Stimulated activated CD4-positive, alpha-beta T cell treated with anti-CD3 and anti-CD28 coated beads, Interleukin-15, amount 100 ng/mL, for 24 hours (primary cell): Measurements from ENCODE around the gene IGF1.

ENCODE experiments used
- DNase-seq: peaks from one replicate; pipeline ENCODE4 v3.0.0-alpha.2; 2020

The IGF1 gene

DNA sequence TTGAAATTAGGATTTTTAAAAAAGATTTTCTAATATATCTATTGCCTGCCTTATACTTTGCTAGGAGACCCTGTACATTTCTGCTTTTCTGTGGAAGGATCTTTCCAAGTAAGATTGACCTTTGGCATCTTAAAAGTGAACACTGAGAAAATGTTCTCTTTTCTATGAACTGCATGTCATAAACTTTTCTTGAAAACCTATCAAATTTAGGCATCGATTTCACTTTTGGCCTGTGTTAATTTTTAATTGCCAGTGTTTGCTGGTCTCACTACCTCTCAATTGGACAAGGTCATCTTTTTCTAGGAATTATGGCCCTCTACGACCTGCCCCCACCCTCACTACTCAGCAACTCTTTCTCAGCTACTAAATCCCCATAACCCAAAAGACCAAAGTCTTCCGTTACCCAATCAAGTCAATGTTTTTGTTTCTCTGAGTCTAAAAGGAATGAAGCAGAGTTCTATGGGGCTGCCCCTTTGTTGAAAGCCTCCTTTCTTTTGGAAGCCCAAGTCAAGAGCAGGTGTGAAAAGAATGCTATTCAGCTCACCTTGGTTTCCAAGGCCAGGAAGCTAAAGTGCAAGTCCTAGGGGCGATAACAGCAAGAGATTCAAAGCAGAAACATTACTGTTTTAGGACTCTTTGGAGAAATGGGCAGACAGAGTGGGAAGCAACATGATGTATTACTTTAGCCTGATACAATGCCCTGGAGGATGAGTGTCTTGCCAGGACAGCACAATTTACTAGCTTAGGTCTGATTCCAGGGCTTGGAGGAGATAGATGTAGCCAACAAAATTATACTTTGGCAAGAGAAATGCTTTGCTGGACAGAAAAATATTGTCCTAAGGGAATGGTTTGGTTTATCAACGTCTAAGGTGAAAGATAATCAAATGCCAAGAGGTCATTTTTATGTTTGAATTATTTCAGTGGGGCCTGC lies 55.0 kb downstream of the IGF1 start:
- no peak for DNase-seq

DNA sequence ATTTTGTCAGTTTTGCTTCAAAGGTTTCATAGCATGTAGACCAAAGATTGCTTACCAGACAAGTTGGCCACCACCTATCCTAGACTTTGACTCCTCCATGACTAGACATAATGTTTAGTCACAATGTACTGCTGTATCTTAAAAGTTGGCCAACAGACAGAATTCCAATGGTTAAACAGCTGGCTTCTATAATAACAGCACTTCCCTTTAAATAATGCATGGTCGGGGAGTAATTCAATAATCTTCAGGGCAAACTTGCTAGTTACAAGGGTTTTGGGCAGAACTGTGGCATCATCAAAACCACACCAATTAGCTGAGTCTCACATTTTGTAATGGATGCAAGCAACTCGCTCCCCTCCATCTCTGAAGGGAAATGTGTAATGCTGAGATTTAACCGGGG lies 56.9 kb downstream of the IGF1 start:
- DNase-seq, result no peak

- DNase-seq, result no peak
Measured at GRCh38 chr12:102421802-102422583, 58.4 kb downstream of the IGF1 start.

DNA sequence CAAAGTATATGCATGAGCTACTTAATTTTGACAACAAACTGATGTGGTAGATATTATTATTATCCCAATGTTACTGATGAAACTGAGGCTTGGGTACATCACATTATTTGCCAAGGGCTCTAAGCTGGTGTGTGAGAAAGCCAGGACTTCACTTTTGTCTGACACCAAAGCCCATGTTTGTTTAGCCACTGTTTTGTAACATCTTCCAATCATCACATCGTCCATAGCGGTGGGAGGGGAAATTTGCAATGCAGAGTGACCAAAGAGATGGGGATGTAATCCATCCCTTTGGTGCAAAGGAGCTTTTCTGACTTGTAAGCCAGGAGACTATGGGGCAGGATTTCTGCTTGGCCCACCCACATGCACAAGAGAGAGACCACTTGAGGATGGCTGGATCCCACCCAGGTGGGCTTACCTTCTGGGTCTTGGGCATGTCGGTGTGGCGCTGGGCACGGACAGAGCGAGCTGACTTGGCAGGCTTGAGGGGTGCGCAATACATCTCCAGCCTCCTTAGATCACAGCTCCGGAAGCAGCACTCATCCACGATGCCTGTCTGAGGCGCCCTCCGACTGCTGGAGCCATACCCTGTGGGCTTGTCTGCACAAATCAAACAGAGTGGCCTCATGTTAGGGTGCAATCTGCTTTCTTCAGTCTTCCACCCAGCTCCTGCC lies 61.1 kb downstream of the IGF1 start:
- no peak for DNase-seq

DNA sequence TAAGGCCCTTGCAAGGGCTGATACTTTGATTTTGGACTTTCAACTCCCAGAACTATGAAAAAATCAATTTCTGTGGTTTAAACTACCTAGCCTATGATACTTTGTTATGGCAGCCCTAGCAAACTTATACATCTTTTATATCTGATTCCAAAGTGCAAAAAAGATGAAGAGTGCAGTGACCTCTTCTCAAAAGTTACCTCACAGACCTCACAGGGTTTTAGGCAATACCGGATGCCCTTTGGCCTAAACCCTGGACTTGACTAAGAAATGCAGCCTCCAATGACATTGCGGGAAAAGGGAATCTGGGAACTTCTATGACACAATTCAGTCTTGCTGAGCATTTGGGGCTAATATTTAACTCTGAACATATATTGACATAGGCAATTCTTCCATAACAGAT lies 63.3 kb downstream of the IGF1 start:
- no peak for DNase-seq

DNA sequence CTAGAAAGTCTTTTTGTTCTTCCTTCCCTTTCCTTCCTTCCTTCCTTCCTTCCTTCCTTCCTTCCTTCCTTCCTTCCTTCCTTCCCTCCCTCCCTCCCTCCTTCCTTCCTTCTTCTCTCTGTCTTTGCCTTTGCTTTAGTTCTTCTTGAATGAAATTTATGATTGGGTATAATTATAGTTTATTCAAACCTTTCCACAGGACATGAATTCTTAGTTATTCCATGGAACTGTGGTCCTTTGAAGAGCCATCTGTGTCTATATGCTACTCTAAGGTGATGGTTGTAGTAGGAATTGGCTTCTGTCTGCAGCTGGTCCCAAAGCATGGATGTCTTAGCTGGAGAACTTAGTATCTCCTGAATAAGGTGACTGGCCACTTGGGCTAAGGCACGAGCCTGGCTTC lies 64.8 kb downstream of the IGF1 start:
- DNase-seq, result no peak

DNA sequence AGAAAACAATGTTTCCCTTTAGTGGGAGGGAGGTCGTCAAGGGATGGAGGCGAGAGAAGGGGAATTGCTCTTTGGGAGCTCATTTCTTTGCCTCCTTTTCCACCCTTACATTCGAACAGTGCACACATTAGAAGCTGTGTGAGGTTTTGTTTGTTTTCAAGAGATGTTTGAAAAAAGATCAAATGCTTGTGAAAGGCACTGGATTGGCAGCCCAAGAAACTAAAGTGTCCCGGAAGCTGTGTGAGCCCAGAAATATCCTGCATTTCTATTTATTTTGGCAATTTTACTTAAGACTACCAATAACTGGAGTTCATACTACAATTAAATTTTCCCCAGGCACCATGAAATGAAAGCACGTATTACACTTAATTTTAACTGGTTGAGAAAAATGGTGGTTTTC lies 67.0 kb downstream of the IGF1 start:
- DNase-seq, result no peak

- DNase-seq, result no peak
Measured at GRCh38 chr12:102410511-102410910, 69.9 kb downstream of the IGF1 start.

- no peak for DNase-seq
Measured at GRCh38 chr12:102408487-102409297, 71.7 kb downstream of the IGF1 start.

DNA sequence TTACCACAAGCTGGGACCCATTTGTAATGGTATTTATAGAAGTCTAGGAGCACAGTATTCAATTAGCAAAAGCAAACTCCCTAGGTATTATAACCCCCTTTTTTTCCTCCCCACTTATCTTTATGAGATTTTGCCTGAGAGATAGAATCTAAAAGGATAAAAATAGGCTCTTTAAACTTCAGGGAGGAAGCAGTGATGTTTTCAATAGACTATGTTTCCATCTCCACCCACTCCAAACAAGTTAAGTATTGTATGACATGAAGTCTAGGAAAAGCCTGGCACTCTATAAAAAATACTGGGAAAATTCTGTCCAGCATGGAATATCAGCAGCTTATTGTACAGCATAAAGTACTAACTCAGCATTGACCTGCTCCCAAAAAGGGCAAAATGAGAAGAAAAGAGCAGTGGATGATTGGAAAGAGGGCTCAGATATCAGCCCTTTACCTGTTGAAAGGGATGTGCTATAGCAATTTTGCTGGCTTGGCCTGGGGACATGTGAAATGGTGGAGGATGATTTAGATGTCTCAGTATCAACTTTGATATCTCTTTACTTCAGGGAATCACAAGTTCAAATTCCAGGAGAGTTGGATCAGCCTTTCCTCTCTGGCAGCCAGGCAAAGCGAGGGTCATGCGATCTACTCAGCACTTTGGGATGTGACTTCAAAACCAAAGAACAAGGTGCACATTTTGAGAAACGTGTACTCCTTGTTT lies 72.4 kb downstream of the IGF1 start:
- no peak for DNase-seq

- no peak for DNase-seq
Measured at GRCh38 chr12:102406033-102406584, 74.3 kb downstream of the IGF1 start.

DNA sequence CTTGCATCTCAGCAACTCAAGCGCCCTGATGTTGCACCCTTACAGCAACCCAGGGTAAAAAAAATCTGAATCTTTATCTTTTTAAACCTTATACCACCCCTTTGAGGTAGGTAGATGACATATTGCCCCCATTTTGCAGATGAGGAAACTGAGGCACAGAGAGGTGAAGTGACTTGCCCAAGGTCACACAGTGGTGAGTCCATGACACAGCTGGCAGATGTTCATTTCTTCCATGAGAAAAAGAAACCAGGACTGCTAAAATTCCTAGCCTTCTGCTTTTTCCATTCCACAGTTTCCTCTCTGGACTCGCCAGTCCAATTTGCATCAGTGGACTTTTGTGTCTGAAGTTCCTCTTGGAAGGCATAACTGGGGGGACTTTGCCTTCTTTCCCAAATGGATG lies 79.3 kb downstream of the IGF1 start:
- DNase-seq, result no peak

DNA sequence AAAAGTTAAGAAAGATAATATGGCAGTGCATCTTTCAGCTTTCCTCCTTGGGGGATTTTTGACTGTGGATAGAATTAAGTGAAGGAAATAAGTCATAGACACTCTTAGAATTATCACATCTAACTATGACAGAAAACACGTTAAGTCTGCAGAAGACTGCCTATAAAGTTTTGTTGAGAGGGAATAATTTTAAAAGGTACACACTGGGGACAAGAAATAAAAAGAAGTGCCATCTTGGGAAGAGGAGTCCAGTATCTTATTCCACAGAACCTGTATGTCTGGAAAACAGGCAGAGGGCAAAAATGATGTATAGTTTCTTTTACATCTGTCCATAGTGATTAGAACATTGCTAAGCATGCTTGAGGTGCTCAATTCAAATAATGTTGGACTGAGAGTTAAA lies 80.7 kb downstream of the IGF1 start:
- no peak for DNase-seq

DNA sequence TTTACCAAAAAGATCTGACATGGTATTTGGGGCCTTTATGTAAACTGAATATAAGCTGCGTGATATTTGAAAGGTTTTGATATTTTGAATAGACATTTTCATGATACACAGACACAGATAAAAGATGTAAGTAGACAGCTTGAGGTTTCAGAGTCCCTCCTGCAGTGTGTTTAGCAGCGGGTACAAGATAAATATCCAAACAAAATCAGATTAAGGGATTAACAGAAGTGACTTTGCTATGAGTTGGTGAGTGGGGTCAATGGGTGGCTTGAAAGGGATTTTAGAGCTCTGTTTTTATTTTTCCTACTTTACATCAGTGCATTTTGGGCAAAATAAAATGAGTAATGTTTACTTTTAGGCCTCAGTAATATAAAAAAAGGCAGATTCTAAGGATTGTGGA lies 84.1 kb downstream of the IGF1 start:
- no peak for DNase-seq

GRCh38 chr12:102394200-102394599 lies 86.2 kb downstream of the IGF1 start:
- no peak for DNase-seq

DNA sequence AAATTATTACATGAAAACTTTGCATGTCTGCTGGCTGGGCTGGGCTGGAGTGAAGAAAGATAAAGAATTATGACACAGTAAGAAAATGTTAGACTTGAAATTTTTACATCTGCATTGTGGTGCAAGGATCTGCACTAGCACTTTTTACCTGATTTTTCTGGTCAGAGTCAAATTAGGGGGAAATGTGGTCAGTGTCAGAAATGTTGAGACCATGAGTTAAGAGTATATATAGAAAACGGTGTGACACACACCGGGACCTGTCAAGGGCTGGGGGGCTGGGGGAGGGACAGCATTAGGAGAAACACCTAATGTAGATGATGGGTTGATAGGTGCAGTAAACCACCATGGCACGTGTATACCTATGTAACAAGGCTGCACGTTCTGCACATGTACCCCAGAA lies 90.3 kb downstream of the IGF1 start:
- no peak for DNase-seq

DNA sequence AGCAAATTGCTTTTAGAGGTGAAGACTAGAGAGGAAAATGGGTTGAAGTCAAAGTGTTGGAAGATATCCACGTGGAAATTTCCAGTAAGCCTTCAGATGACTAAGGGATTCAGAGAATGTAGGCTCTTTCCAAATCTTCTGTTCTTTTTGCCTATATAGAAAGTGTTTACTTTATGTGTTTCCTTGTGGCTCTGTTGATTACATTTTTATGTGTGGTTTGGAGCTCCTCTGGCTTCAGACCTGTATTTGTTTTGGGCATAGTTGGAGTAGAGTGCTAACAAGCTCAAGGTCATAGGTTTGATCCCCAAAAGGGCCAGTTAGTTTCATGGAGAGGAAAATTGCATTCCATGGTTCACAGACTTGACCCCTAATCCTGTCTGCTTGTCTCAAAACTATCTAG lies 91.9 kb downstream of the IGF1 start:
- no peak for DNase-seq

DNA sequence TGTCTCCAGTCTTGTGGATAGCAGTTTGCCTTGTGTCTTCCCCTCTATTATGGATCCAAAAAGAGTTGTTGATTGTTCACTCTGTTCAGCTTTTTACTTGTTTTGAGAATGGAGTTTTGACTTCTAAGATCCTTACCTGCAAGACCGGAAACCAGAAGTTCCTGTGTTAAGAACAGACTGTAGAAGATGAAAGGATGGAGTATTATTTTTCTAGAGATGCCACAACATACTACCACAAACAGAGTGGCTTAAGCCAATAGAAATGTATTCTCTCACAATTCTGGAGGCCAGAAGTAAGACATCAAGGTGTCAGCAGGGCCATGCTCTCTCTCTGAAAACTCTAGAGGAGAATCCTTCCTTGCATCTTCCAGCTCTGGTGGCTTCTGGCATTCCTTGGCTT lies 95.0 kb downstream of the IGF1 start:
- no peak for DNase-seq

- DNase-seq, result no peak
Measured at GRCh38 chr12:102379346-102380162, 100.8 kb downstream of the IGF1 start.

GRCh38 chr12:102376781-102377180 lies 103.6 kb downstream of the IGF1 start:
- no peak for DNase-seq
